GM19395 (cell line): ENCODE measurements around the gene SULT6B1.
A peak's percentile ranks its signal among the peaks of the same experiment; 100 is the strongest.
"Not testable (repeated sequence)": the region's sequence is repeated elsewhere in the genome, so short reads cannot be mapped to it uniquely, and the experiment has no call there.

Source experiments
- ATAC-seq: cut with Tn5 transposase; IDR thresholded peaks from one replicate; pipeline ENCODE4 v1.9.1; 2021; ENCODE audit warnings: mild to moderate bottlenecking, moderate library complexity; ENCODE audit not compliant: unreplicated experiment

SULT6B1 gene

GRCh38 chr2:37196320-37197195, 8.1 kb upstream of the SULT6B1 start, which contains the start of gene CEBPZOS:
TSS of gene CEBPZOS (plus strand) at chr2:37196496. CDS start at chr2:37199705, 3,209 bp downstream.
- ATAC-seq, result peak; percentile 80

- ATAC-seq, result not testable (repeated sequence)
Measured at GRCh38 chr2:37195862-37196319, 7.4 kb upstream of the SULT6B1 start.

- no peak for ATAC-seq
Measured at GRCh38 chr2:37192551-37192950, 4.1 kb upstream of the SULT6B1 start.

GRCh38 chr2:37191747-37192146, 3.3 kb upstream of the SULT6B1 start:
- ATAC-seq, result no peak

- no peak for ATAC-seq
Measured at GRCh38 chr2:37191253-37191652, 2.8 kb upstream of the SULT6B1 start.

GRCh38 chr2:37190290-37190689, 1.8 kb upstream of the SULT6B1 start:
- no peak for ATAC-seq

GRCh38 chr2:37189452-37190153, 1.1 kb upstream of the SULT6B1 start:
- no peak for ATAC-seq

- ATAC-seq, result no peak
Measured at GRCh38 chr2:37181726-37182684, 6.5 kb downstream of the SULT6B1 start.

- ATAC-seq, result no peak
Measured at GRCh38 chr2:37180640-37181039, 7.8 kb downstream of the SULT6B1 start.

- ATAC-seq, result no peak
Measured at GRCh38 chr2:37180006-37180639, 8.3 kb downstream of the SULT6B1 start.

GRCh38 chr2:37173741-37174140, 14.7 kb downstream of the SULT6B1 start:
- no peak for ATAC-seq

GRCh38 chr2:37171624-37171950, 16.9 kb downstream of the SULT6B1 start:
- no peak for ATAC-seq

- ATAC-seq, result no peak
Measured at GRCh38 chr2:37168217-37168981, 20.1 kb downstream of the SULT6B1 start.

GRCh38 chr2:37167636-37168180, 20.8 kb downstream of the SULT6B1 start:
- ATAC-seq, result no peak

GRCh38 chr2:37164757-37165156, 23.7 kb downstream of the SULT6B1 start:
- ATAC-seq, result no peak

- ATAC-seq, result peak; percentile 86
Measured at GRCh38 chr2:37156857-37157714, 31.4 kb downstream of the SULT6B1 start, which contains the start of gene EIF2AK2. TSS of gene EIF2AK2 (minus strand) at chr2:37156980. CDS start at chr2:37147806, 9,174 bp downstream.

- peak; percentile 31 for ATAC-seq
Measured at GRCh38 chr2:37156071-37156856, 32.2 kb downstream of the SULT6B1 start.

GRCh38 chr2:37154785-37155184, 33.7 kb downstream of the SULT6B1 start:
- no peak for ATAC-seq
